Mesothelial cell of epicardium (in vitro differentiated cells): Measurements from ENCODE around the gene RIN1. TPM values are rescaled to one million over a fixed set of nuclear protein-coding genes. Genes with fewer than 3 reads are reported as not detected.
A peak's percentile ranks its signal among the peaks of the same experiment; 100 is the strongest.

Experiments
- DNase-seq, 2 experiments: peaks; one replicate each; pipeline ENCODE4 v3.0.0; 2021; ENCODE audit warnings: low spot score in 2 of 2; ENCODE audit not compliant: unreplicated experiment in 2 of 2
- H3K27ac Mint-ChIP-seq: 2 replicates; pipeline ENCODE4 v1.8.0; 2021; ENCODE audit warnings: mixed read lengths
- H3K27me3 Mint-ChIP-seq: 2 replicates; pipeline ENCODE4 v1.8.0; 2021; ENCODE audit warnings: low read depth, mixed read lengths
- H3K36me3 Mint-ChIP-seq: 2 replicates; pipeline ENCODE4 v1.8.0; 2021; ENCODE audit warnings: mixed read lengths
- H3K4me1 Mint-ChIP-seq: 2 replicates; pipeline ENCODE4 v1.8.0; 2021; ENCODE audit warnings: mixed read lengths
- H3K4me3 Mint-ChIP-seq: 2 replicates; pipeline ENCODE4 v1.8.0; 2021; ENCODE audit warnings: mild to moderate bottlenecking, moderate library complexity, mixed read lengths
- H3K9me3 Mint-ChIP-seq: 2 replicates; pipeline ENCODE4 v1.8.0; 2021; ENCODE audit warnings: mixed read lengths
- CTCF ChIP-seq: fragments of 200-600 bp; sonication (generic); IDR thresholded peaks from one replicate; pipeline ENCODE4 v1.5.0; 2021; ENCODE audit warnings: antibody characterized with exemption; ENCODE audit not compliant: unreplicated experiment
- total RNA-seq: library from RNA; stranded (reverse); gene quantifications from 3 replicates; pipeline ENCODE4 v1.2.1, GENCODE V29; 2021

RIN1 gene
- total RNA-seq, 1 donor from 2014 or later, result 7.1 TPM

GRCh38 chr11:66369073-66369894 is 33.0 kb upstream of the RIN1 start:
- Mint-ChIP-seq H3K4me3 (peak overlapping the region; percentile 88), H3K27me3 (no peaks in the 10 kb centered on the region), H3K4me1 (peaks cover 21% of the 10 kb centered on the region), H3K9me3 (no peaks in the 10 kb centered on the region), H3K27ac (peak overlapping the region; percentile 96), H3K36me3 (peaks cover 5% of the 10 kb centered on the region)
- no peak for TF ChIP-seq CTCF
- DNase-seq, result no peak

GRCh38 chr11:66368484-66368883 is 32.2 kb upstream of the RIN1 start:
- peaks cover 21% of the 10 kb centered on the region for H3K4me1 Mint-ChIP-seq
- H3K27ac Mint-ChIP-seq, result no peak overlapping the region
- no peak for TF ChIP-seq CTCF
- no peaks in the 10 kb centered on the region for H3K27me3 Mint-ChIP-seq
- H3K4me3 Mint-ChIP-seq, result no peak overlapping the region
- no peaks in the 10 kb centered on the region for H3K9me3 Mint-ChIP-seq
- no peak for DNase-seq
- peaks cover 5% of the 10 kb centered on the region for H3K36me3 Mint-ChIP-seq

- peaks cover 5% of the 10 kb centered on the region for H3K36me3 Mint-ChIP-seq
- peaks cover 20% of the 10 kb centered on the region for H3K4me1 Mint-ChIP-seq
- peak overlapping the region; percentile 10 for H3K27ac Mint-ChIP-seq
- H3K27me3 Mint-ChIP-seq, result no peaks in the 10 kb centered on the region
- DNase-seq, result no peak
- H3K4me3 Mint-ChIP-seq, result no peak overlapping the region
- TF ChIP-seq CTCF, result no peak
- H3K9me3 Mint-ChIP-seq, result no peaks in the 10 kb centered on the region
Observed at GRCh38 chr11:66367561-66368312, 31.5 kb upstream of the RIN1 start.

DNA sequence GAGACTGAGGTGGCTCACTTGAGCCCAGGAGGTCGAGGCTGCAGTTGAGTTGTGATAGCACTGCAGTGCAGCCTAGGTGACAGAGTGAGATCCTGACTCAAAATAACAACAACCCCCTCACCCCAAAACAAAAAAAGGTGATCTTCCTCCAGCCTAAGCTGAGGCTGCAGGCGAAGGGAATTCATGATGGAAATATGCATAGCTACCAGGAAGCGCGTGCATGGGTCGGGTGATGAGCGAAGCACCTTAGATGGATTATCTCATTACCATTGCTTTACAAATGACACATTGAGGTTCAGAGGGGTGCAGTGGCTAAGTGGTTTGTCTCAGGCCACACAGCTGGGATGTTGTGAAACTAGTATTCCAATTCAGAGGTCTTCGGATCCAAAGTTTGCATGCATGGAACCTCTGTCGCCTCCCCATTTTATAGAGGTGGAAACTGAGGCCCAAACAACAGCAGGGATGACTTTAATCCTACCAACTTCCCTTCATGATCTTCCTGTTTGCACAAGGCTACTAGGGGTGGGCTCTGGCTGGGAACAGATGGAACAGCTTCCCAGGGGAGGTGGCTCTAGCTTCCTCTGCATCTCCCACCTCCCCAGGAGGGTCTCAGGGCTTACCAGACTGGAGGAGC is 30.7 kb upstream of the RIN1 start:
- H3K36me3 Mint-ChIP-seq, result peaks cover 10% of the 10 kb centered on the region
- DNase-seq, result no peak
- H3K4me3 Mint-ChIP-seq, result no peak overlapping the region
- peaks cover 18% of the 10 kb centered on the region for H3K4me1 Mint-ChIP-seq
- H3K27ac Mint-ChIP-seq, result no peak overlapping the region
- no peaks in the 10 kb centered on the region for H3K27me3 Mint-ChIP-seq
- no peaks in the 10 kb centered on the region for H3K9me3 Mint-ChIP-seq
- TF ChIP-seq CTCF, result no peak

GRCh38 chr11:66365711-66366619 is 29.7 kb upstream of the RIN1 start:
- Mint-ChIP-seq H3K9me3 (no peaks in the 10 kb centered on the region), H3K4me3 (no peak overlapping the region), H3K27me3 (no peaks in the 10 kb centered on the region), H3K36me3 (peaks cover 10% of the 10 kb centered on the region), H3K27ac (no peak overlapping the region), H3K4me1 (peaks cover 17% of the 10 kb centered on the region)
- no peak for TF ChIP-seq CTCF
- DNase-seq, result no peak
